GM12878 (cell line): ENCODE measurements around the gene ANO8. TPM values are rescaled to one million over a fixed set of nuclear protein-coding genes. Genes with fewer than 3 reads are reported as not detected.

Experiments used
- CEBPB ChIP-seq, 2 experiments: fragments of 150-350 bp in 1 of 2; IDR thresholded peaks; 2 replicates each; pipeline ENCODE4 v1.6.1; 2012 to 2014; ENCODE audit warnings: low read depth in 2 of 2, low read length in 2 of 2, borderline replicate concordance in 1 of 2, inconsistent platforms in 1 of 2
- CREB1 ChIP-seq: IDR thresholded peaks from 2 replicates; pipeline ENCODE4 v1.6.1; 2012; ENCODE audit warnings: low read depth, mild to moderate bottlenecking, inconsistent platforms
- CTCF ChIP-seq, 3 experiments: IDR thresholded peaks in 2 of 3; conservative IDR thresholded peaks in 1 of 3; 2 replicates each; pipeline ENCODE4 v1.5.1; 2011; ENCODE audit warnings: low read depth in 3 of 3, low read length in 3 of 3, mild to moderate bottlenecking in 3 of 3, control low read depth in 2 of 3, moderate library complexity in 2 of 3, inconsistent platforms in 1 of 3, mixed read lengths in 1 of 3; ENCODE audit not compliant: control insufficient read depth in 2 of 3, insufficient read depth in 1 of 3; ENCODE audit errors: extremely low read depth in 1 of 3
- EED ChIP-seq: sonication (generic); IDR thresholded peaks from 2 replicates; pipeline ENCODE4 v1.6.1; 2016; ENCODE audit warnings: antibody characterized with exemption, low read depth
- IKZF1 ChIP-seq: fragments of 450-650 bp; conservative IDR thresholded peaks from 2 replicates; pipeline ENCODE4 v1.6.1; 2017; ENCODE audit warnings: antibody characterized with exemption, mild to moderate bottlenecking
- IRF5 ChIP-seq: fragments of 450-650 bp; IDR thresholded peaks from 2 replicates; pipeline ENCODE4 v1.6.1; 2017; ENCODE audit warnings: borderline replicate concordance
- KAT2A ChIP-seq: conservative IDR thresholded peaks from 2 replicates; pipeline ENCODE4 v1.6.1; 2011; ENCODE audit warnings: low read depth, low read length; ENCODE audit not compliant: control insufficient read depth
- MEF2A ChIP-seq: IDR thresholded peaks from 2 replicates; pipeline ENCODE4 v1.6.1; 2011; ENCODE audit warnings: low read depth, mild to moderate bottlenecking, low read length, moderate library complexity; ENCODE audit not compliant: insufficient read depth
- MTA3 ChIP-seq: IDR thresholded peaks from 2 replicates; pipeline ENCODE4 v1.6.1; 2012; ENCODE audit warnings: low read length, inconsistent platforms, borderline replicate concordance
- POLR2A ChIP-seq: IDR thresholded peaks from 2 replicates; pipeline ENCODE4 v1.6.1; 2011; ENCODE audit warnings: low read depth, mild to moderate bottlenecking, low read length
- RBBP5 ChIP-seq: fragments of 200-600 bp; sonication (generic); conservative IDR thresholded peaks from 2 replicates; pipeline ENCODE4 v1.6.1; 2016
- SP1 ChIP-seq: IDR thresholded peaks from one replicate; pipeline ENCODE4 v1.6.1; 2011; ENCODE audit warnings: low read depth, low read length
- SPI1 ChIP-seq: IDR thresholded peaks from 2 replicates; pipeline ENCODE4 v1.6.1; 2011; ENCODE audit warnings: low read depth, mild to moderate bottlenecking, low read length, moderate library complexity, borderline replicate concordance; ENCODE audit not compliant: insufficient read depth
- STAT1 ChIP-seq: fragments of 450-650 bp; conservative IDR thresholded peaks from 2 replicates; pipeline ENCODE4 v1.6.1; 2014; ENCODE audit warnings: antibody characterized with exemption, mild to moderate bottlenecking
- TBL1XR1 ChIP-seq: IDR thresholded peaks from 2 replicates; pipeline ENCODE4 v1.6.1; 2012; ENCODE audit warnings: low read depth, low read length, improper control_type of control experiment
- TCF7 ChIP-seq: IDR thresholded peaks from 2 replicates; pipeline ENCODE4 v1.6.1; 2014; ENCODE audit warnings: antibody characterized with exemption, borderline replicate concordance
- USF2 ChIP-seq: IDR thresholded peaks from 2 replicates; pipeline ENCODE4 v1.6.1; 2011; ENCODE audit warnings: low read depth, low read length, improper control_type of control experiment, borderline replicate concordance
- ZBTB33 ChIP-seq: fragments of 450-650 bp; IDR thresholded peaks from 2 replicates; pipeline ENCODE4 v1.6.1; 2017; ENCODE audit warnings: mild to moderate bottlenecking
- ZBTB40 ChIP-seq: fragments of 450-650 bp; IDR thresholded peaks from 2 replicates; pipeline ENCODE4 v1.6.1; 2016; ENCODE audit warnings: mild to moderate bottlenecking, moderate library complexity, borderline replicate concordance
- polyA plus RNA-seq, 11 experiments: library from polyadenylated mRNA; depleted of rRNA in 4 of 11; unstranded in 6 of 11; stranded (reverse) in 5 of 11; fragments of >200 nt; fragmentation: Nextera tagmentation in 4 of 11; fragmentation: Illumina TruSeq in 1 of 11; extraction: Ambion mirVana in 4 of 11; extraction: Trizol in 1 of 11; gene quantifications; 1 replicate in 1 of 11; 2 replicates in 10 of 11; pipeline versions ENCODE4 v1.2.1 to v1.2.3, GENCODE V29; 2011 to 2016; ENCODE audit warnings: inconsistent platforms in 2 of 11, missing spikeins in 2 of 11, low read depth in 1 of 11
- total RNA-seq, 4 experiments: library from RNA; depleted of rRNA in 3 of 4; stranded (reverse); fragments of >200 nt in 3 of 4; fragmentation: Illumina TruSeq in 1 of 4; extraction: Trizol in 1 of 4; gene quantifications; 2 replicates each; pipeline versions ENCODE4 v1.2.1 to v1.2.3, GENCODE V29; 2013 to 2021

ANO8 gene
- total and polyA plus RNA-seq, 10 of the 15 experiments (the other 5 are each of a cell fraction or from before 2014, with no cell fraction given), result 0.04 to 6.7 (median 1.1) TPM

- no peak for TF ChIP-seq USF2
- TF ChIP-seq TBL1XR1, result no peak
- TF ChIP-seq IKZF1, result peak; percentile 97
- TF ChIP-seq SP1, result peak; percentile 96
- no peak for TF ChIP-seq CTCF (IDR thresholded peaks at IDR 0.05 in 2 of 3, conservative IDR thresholded peaks at IDR 0.05 in 1 of 3; ENCODE audit: control insufficient read depth in 2 of 3, extremely low read depth in 1 of 3, insufficient read depth in 1 of 3, low read depth in 3 of 3, low read length in 3 of 3)
- no peak for TF ChIP-seq ZBTB33
- peak; percentile 85 for TF ChIP-seq CREB1
- no peak for TF ChIP-seq RBBP5
- no peak for TF ChIP-seq KAT2A
- TF ChIP-seq EED, result peak; percentile 95
- no peak for TF ChIP-seq MEF2A
- peak; percentile 99 for TF ChIP-seq ZBTB40
- no peak for TF ChIP-seq CEBPB (IDR thresholded peaks at IDR 0.05; ENCODE audit: borderline replicate concordance in 1 of 2, low read depth in 2 of 2, low read length in 2 of 2)
- TF ChIP-seq POLR2A, result peak; percentile 87
- no peak for TF ChIP-seq IRF5
- no peak for TF ChIP-seq TCF7
- no peak for TF ChIP-seq MTA3
- no peak for TF ChIP-seq SPI1
- 0 out of 2 replicates have a peak, but pooled peaks have one; percentile 54 for TF ChIP-seq STAT1
Observed at GRCh38 chr19:17336872-17337674, 2.4 kb upstream of the ANO8 start, which contains the start of gene GTPBP3 (continued).
